ENCODE data around the gene FMN1. TPM values are rescaled to one million over a fixed set of nuclear protein-coding genes. Genes with fewer than 3 reads are reported as not detected.

FMN1 gene
- total and polyA plus RNA-seq, 4 donors = 0.26 to 23.4 (median 9.8) TPM

- no peaks in the 10 kb centered on the region for H3K9me3 ChIP-seq (ENCODE audit: control insufficient read depth, low read length)
- H3K27ac ChIP-seq (ENCODE audit: low read depth in 1 of 2, low read length in 2 of 2) = no peak overlapping the region
- no peaks in the 10 kb centered on the region for H3K36me3 ChIP-seq (ENCODE audit: control insufficient read depth in 1 of 2, insufficient read depth in 2 of 2, low read length in 1 of 2)
- DNase-seq (no peak), ATAC-seq (ENCODE audit: low FRiP score) (no peak)
- H3K4me1 ChIP-seq (ENCODE audit: control insufficient read depth in 1 of 2, insufficient read depth in 2 of 2, low read length in 2 of 2) = no peaks in the 10 kb centered on the region
- no peaks in the 10 kb centered on the region for H3K27me3 ChIP-seq (ENCODE audit: control insufficient read depth in 1 of 2, insufficient read depth in 2 of 2, low read length in 1 of 2)
- intact Hi-C loops (cut with DNase I) = no loop called here
- H3K4me3 ChIP-seq (ENCODE audit: low read length in 2 of 2) = no peak overlapping the region
Observed at GRCh38 chr15:33204087-33204486, 9.6 kb upstream of the FMN1 start.

DNA sequence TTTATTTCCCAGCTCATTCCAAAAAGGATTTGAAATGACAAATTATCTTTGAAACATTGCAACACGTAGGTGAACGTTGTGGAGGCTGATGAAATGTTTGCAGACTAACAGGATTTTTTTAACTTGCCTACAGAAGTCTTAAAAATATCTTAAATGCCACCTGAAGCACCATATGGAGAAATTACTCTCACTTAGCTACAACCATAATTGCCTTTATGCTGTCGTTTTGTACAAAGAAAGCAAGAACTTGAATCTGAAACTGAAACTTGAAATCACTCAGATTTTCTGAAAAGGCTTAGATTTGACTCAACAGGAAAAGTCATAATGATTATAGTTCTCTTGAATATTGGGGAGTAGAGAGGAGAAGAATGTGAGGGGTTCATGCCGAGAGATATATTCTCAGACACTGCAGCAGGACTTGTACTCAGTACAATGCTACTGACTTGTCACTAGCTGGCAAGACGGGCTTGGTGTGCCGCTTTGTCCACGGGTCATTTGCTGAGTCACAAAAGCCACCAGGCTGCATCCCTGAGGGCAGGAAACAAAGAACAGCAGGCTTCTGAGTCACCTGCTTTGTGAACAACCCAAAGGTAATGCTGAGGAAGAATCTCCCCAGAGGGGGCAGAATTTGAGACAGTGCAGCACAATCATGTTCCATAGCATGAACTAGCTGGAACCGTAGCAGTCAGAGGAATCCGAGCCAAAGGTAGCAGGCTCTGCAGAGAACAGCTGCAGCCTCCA, 7.1 kb upstream of the FMN1 start:
- Histone ChIP-seq H3K4me1 (ENCODE audit: control insufficient read depth in 1 of 2, insufficient read depth in 2 of 2, low read length in 2 of 2) (no peaks in the 10 kb centered on the region), H3K9me3 (ENCODE audit: control insufficient read depth, low read length) (no peaks in the 10 kb centered on the region), H3K27ac (ENCODE audit: low read depth in 1 of 2, low read length in 2 of 2) (no peak overlapping the region), H3K4me3 (ENCODE audit: low read length in 2 of 2) (peak overlapping the region in 1 of 2 donors; percentile 45), H3K36me3 (ENCODE audit: control insufficient read depth in 1 of 2, insufficient read depth in 2 of 2, low read length in 1 of 2) (no peaks in the 10 kb centered on the region), H3K27me3 (ENCODE audit: control insufficient read depth in 1 of 2, insufficient read depth in 2 of 2, low read length in 1 of 2) (no peaks in the 10 kb centered on the region)
- DNase-seq (peak in 1 of 2 donors; percentile 63), ATAC-seq (ENCODE audit: low FRiP score) (peak; percentile 55)
- WGBS, 2 donors = 22 to 27% methylated on average over 9 of the region's 9 CpGs
- intact Hi-C loops (cut with DNase I) = no loop called here

DNA sequence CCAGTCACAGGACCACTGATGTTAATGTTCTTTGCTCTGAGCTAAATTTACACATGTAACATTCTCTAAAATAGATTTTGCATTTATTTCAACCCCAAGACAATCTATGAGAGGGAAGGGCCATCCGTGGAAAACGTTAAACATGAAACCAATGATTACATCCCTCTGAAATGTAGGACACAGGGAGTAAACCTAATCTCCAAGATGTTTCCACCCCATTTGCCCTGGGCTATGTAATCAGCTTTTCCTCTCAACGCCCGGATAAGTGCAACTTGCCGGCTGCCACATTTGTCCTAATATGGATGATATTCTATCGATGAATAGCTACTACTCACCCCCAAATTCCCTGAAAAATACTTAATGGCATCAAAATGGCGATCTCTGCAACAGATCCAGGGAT, 6.4 kb upstream of the FMN1 start:
- ATAC-seq (ENCODE audit: low FRiP score) = no peak
- no peak overlapping the region for H3K27ac ChIP-seq (ENCODE audit: low read depth in 1 of 2, low read length in 2 of 2)
- H3K9me3 ChIP-seq (ENCODE audit: control insufficient read depth, low read length) = no peaks in the 10 kb centered on the region
- H3K36me3 ChIP-seq (ENCODE audit: control insufficient read depth in 1 of 2, insufficient read depth in 2 of 2, low read length in 1 of 2) = no peaks in the 10 kb centered on the region
- no peak overlapping the region for H3K4me3 ChIP-seq (ENCODE audit: low read length in 2 of 2)
- no peaks in the 10 kb centered on the region for H3K4me1 ChIP-seq (ENCODE audit: control insufficient read depth in 1 of 2, insufficient read depth in 2 of 2, low read length in 2 of 2)
- intact Hi-C loops (cut with DNase I) = no loop called here
- DNase-seq = no peak
- no peaks in the 10 kb centered on the region for H3K27me3 ChIP-seq (ENCODE audit: control insufficient read depth in 1 of 2, insufficient read depth in 2 of 2, low read length in 1 of 2)
- WGBS, 2 donors = 77% methylated on average over 7 of the region's 7 CpGs

GRCh38 chr15:33200444-33200843, 5.9 kb upstream of the FMN1 start:
- intact Hi-C loops (cut with DNase I) = no loop called here
- Histone ChIP-seq H3K9me3 (ENCODE audit: control insufficient read depth, low read length) (no peaks in the 10 kb centered on the region), H3K4me1 (ENCODE audit: control insufficient read depth in 1 of 2, insufficient read depth in 2 of 2, low read length in 2 of 2) (no peaks in the 10 kb centered on the region), H3K4me3 (ENCODE audit: low read length in 2 of 2) (no peak overlapping the region), H3K36me3 (ENCODE audit: control insufficient read depth in 1 of 2, insufficient read depth in 2 of 2, low read length in 1 of 2) (no peaks in the 10 kb centered on the region), H3K27me3 (ENCODE audit: control insufficient read depth in 1 of 2, insufficient read depth in 2 of 2, low read length in 1 of 2) (no peaks in the 10 kb centered on the region), H3K27ac (ENCODE audit: low read depth in 1 of 2, low read length in 2 of 2) (no peak overlapping the region)
- WGBS, 2 donors = 66 to 82% methylated on average over 5 of the region's 5 CpGs
- ATAC-seq (ENCODE audit: low FRiP score) = no peak
- DNase-seq = no peak

DNA sequence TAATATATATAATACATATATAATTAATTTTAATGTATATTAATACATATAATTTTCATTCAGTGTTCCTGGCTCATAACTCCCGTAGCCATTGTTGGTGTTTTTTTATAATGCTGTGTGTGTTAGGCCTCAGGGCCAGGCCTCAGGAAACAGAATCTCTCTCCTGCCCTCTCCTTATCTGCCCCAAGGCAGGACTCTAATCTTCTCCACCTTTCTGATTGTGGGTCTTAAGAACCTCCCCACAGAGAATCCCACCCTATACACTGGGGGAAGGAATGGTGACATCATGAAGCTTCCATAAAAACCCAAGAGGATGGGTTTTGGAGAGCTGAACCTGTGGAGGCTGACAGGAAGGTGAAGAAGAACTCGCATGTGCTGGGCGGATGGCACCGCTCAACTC, 4.0 kb upstream of the FMN1 start:
- ATAC-seq (ENCODE audit: low FRiP score) = no peak
- H3K27me3 ChIP-seq (ENCODE audit: control insufficient read depth in 1 of 2, insufficient read depth in 2 of 2, low read length in 1 of 2) = no peaks in the 10 kb centered on the region
- H3K36me3 ChIP-seq (ENCODE audit: control insufficient read depth in 1 of 2, insufficient read depth in 2 of 2, low read length in 1 of 2) = no peaks in the 10 kb centered on the region
- H3K27ac ChIP-seq (ENCODE audit: low read depth in 1 of 2, low read length in 2 of 2) = no peak overlapping the region
- H3K9me3 ChIP-seq (ENCODE audit: control insufficient read depth, low read length) = no peaks in the 10 kb centered on the region
- no peaks in the 10 kb centered on the region for H3K4me1 ChIP-seq (ENCODE audit: control insufficient read depth in 1 of 2, insufficient read depth in 2 of 2, low read length in 2 of 2)
- no peak for DNase-seq
- 97% methylated on average over 4 of the region's 4 CpGs for WGBS, 2 donors
- intact Hi-C loops (cut with DNase I) = loop anchor here in 1 of 2 donors (10.0 kb wide), 1 partner anchor 1386 kb away; the partner anchor contains the start of gene GOLGA8B
- H3K4me3 ChIP-seq (ENCODE audit: low read length in 2 of 2) = no peak overlapping the region

- H3K9me3 ChIP-seq (ENCODE audit: control insufficient read depth, low read length) = no peaks in the 10 kb centered on the region
- intact Hi-C loops (cut with DNase I) = loop anchor here in 1 of 2 donors (10.0 kb wide), 1 partner anchor 1387 kb away; the partner anchor contains the start of gene GOLGA8B
- no peaks in the 10 kb centered on the region for H3K27me3 ChIP-seq (ENCODE audit: control insufficient read depth in 1 of 2, insufficient read depth in 2 of 2, low read length in 1 of 2)
- no peaks in the 10 kb centered on the region for H3K36me3 ChIP-seq (ENCODE audit: control insufficient read depth in 1 of 2, insufficient read depth in 2 of 2, low read length in 1 of 2)
- DNase-seq = no peak
- no peaks in the 10 kb centered on the region for H3K4me1 ChIP-seq (ENCODE audit: control insufficient read depth in 1 of 2, insufficient read depth in 2 of 2, low read length in 2 of 2)
- no peak overlapping the region for H3K27ac ChIP-seq (ENCODE audit: low read depth in 1 of 2, low read length in 2 of 2)
- H3K4me3 ChIP-seq (ENCODE audit: low read length in 2 of 2) = no peak overlapping the region
- ATAC-seq (ENCODE audit: low FRiP score) = no peak
- 95% methylated on average over 5 of the region's 5 CpGs for WGBS, 2 donors
Observed at GRCh38 chr15:33197636-33198035, 3.1 kb upstream of the FMN1 start.

DNA sequence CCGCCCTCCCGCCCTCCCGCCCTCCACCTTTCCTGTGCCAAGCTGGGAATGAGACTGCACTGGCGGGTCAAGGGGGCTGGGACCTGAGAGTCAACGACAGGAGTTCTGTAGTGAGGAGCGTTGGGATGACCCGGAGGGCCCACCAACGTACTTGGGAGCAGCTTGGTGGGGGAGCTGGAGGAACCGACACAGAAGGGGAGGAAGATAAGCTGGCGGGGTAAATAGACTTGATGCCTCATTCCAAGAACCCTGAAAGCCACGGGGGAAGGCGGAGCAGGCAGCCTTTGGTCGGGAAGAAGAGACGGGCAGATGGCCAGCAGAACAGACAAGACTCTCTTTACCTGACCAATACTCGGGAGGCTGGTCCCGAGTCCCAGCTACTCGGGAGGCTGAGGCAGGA, 277 bp downstream of the FMN1 start:
- 7 to 12% methylated on average over 17 of the region's 17 CpGs for WGBS, 2 donors
- Histone ChIP-seq H3K4me1 (ENCODE audit: control insufficient read depth in 1 of 2, insufficient read depth in 2 of 2, low read length in 2 of 2) (no peaks in the 10 kb centered on the region), H3K9me3 (ENCODE audit: control insufficient read depth, low read length) (no peaks in the 10 kb centered on the region), H3K27me3 (ENCODE audit: control insufficient read depth in 1 of 2, insufficient read depth in 2 of 2, low read length in 1 of 2) (no peaks in the 10 kb centered on the region), H3K27ac (ENCODE audit: low read depth in 1 of 2, low read length in 2 of 2) (no peak overlapping the region), H3K36me3 (ENCODE audit: control insufficient read depth in 1 of 2, insufficient read depth in 2 of 2, low read length in 1 of 2) (no peaks in the 10 kb centered on the region), H3K4me3 (ENCODE audit: low read length in 2 of 2) (no peak overlapping the region)
- ATAC-seq (ENCODE audit: low FRiP score) (peak; percentile 8), DNase-seq (no peak)
- intact Hi-C loops (cut with DNase I) = loop anchor here in 1 of 2 donors (10.0 kb wide), 1 partner anchor 1391 kb away; the partner anchor contains the start of gene GOLGA8B

DNA sequence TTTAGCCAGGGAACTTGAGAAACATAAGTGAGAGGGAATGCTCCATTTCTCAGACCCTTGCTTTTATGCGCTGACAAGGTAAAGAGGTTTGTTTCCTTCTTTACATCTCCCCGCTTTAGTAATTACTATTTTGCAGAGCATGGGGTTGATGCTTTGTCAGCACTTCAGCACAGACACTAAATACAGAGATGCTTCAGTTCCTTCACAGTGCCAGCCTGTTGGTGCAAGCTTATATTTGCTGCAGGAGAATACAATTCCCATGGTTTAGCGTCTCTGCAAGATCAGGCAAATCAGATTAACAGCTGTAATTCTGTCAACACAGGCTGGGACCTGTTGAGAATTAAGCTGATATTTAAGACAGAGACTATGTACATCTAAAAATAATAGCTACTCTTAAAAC, 2.9 kb downstream of the FMN1 start:
- WGBS, 2 donors = 75 to 92% methylated on average over 3 of the region's 3 CpGs
- H3K27ac ChIP-seq (ENCODE audit: low read depth in 1 of 2, low read length in 2 of 2) = no peak overlapping the region
- intact Hi-C loops (cut with DNase I) = loop anchor here in 1 of 2 donors (10.0 kb wide), 1 partner anchor 1393 kb away; the partner anchor contains the start of gene GOLGA8B
- no peak overlapping the region for H3K4me3 ChIP-seq (ENCODE audit: low read length in 2 of 2)
- H3K36me3 ChIP-seq (ENCODE audit: control insufficient read depth in 1 of 2, insufficient read depth in 2 of 2, low read length in 1 of 2) = no peaks in the 10 kb centered on the region
- H3K4me1 ChIP-seq (ENCODE audit: control insufficient read depth in 1 of 2, insufficient read depth in 2 of 2, low read length in 2 of 2) = no peaks in the 10 kb centered on the region
- ATAC-seq (ENCODE audit: low FRiP score) (no peak), DNase-seq (no peak)
- no peaks in the 10 kb centered on the region for H3K9me3 ChIP-seq (ENCODE audit: control insufficient read depth, low read length)
- no peaks in the 10 kb centered on the region for H3K27me3 ChIP-seq (ENCODE audit: control insufficient read depth in 1 of 2, insufficient read depth in 2 of 2, low read length in 1 of 2)

DNA sequence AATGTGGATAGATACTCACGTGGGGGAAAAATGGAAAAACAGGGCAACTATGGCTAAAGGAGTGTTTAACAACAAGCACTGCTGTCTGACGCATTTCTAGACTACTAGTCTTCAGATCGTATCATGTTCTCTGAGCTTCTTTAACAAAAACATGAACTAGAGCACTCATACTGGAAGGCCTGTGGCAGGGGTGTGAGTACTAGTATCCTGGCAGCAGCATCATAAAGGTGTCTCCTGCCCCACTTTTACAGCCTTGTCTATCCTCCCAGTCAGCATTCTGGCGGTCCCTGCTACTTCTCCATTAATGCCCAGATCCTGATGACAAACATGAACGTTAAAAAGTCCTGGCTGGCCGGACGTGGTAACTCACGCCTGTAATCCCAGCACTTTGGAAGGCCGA, 4.0 kb downstream of the FMN1 start:
- Histone ChIP-seq H3K27me3 (ENCODE audit: control insufficient read depth in 1 of 2, insufficient read depth in 2 of 2, low read length in 1 of 2) (no peaks in the 10 kb centered on the region), H3K36me3 (ENCODE audit: control insufficient read depth in 1 of 2, insufficient read depth in 2 of 2, low read length in 1 of 2) (no peaks in the 10 kb centered on the region), H3K4me3 (ENCODE audit: low read length in 2 of 2) (no peak overlapping the region), H3K27ac (ENCODE audit: low read depth in 1 of 2, low read length in 2 of 2) (no peak overlapping the region), H3K9me3 (ENCODE audit: control insufficient read depth, low read length) (no peaks in the 10 kb centered on the region), H3K4me1 (ENCODE audit: control insufficient read depth in 1 of 2, insufficient read depth in 2 of 2, low read length in 2 of 2) (no peaks in the 10 kb centered on the region)
- 92 to 94% methylated on average over 9 of the region's 9 CpGs for WGBS, 2 donors
- intact Hi-C loops (cut with DNase I) = loop anchor here in 1 of 2 donors (10.0 kb wide), 1 partner anchor 1394 kb away; the partner anchor contains the start of gene GOLGA8B
- no peak for DNase-seq
- no peak for ATAC-seq (ENCODE audit: low FRiP score)

Data from aorta (tissue), 5 donors.